ENCODE measurements around the gene MAGI1.
"Not testable (repeated sequence)": the region's sequence is repeated elsewhere in the genome, so short reads cannot be mapped to it uniquely, and the experiment has no call there.

MAGI1 gene

DNA sequence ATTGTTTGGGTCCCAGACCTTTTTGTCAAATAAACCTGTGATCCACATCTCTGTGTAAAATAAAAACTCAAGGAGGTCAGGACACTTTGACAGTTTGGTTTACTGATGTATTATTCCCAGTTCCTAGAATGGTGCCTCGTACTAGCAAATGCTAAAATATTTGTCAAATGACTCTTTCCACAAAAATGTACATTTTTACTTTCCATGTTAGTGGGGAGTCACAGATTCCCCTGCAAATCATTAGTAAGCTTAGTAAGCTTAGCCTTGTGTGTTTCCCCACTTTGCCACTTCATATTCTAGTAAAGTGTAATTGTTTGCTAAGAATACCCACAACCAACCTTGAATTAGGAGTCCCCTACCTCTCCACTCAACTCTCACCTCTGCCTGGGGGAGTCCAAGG lies 2.4 kb upstream of the MAGI1 start:
- DNase-seq (ENCODE audit: low spot score) = no peak

DNA sequence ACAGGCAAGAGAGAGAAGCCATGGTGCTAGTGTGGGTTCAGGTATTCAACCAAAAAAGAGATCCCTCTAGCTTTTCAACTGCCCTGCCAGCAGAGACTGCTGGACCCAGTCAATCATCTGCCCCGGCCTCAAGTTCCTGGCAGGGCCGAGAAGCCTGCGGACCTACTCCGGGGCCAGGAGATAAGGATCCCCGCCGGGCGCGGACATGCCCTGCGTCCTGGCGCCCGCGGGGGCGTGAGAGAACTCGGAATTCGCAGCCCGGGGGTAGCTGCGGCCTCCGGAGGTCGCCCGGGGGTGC lies 821 bp upstream of the MAGI1 start:
- DNase-seq (ENCODE audit: low spot score) = peak; percentile 27

DNA sequence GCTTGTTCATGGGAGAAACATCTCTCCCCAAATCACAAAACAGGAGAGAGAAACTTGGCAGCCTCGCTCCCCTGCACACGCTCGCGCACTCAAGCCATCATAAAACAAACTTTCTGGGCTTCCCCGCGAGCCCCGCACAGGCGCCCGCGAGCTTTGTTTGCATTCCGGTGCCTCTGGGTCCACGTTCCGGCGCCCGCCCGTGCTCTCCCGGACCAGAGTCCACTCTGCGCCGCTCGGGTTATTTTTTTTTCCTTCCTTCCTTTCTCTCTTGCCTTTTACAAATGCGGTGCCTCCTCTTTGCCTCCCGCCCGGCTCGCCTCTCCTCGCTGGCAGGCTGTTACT lies 363 bp downstream of the MAGI1 start:
- DNase-seq (ENCODE audit: low spot score) = no peak

DNA sequence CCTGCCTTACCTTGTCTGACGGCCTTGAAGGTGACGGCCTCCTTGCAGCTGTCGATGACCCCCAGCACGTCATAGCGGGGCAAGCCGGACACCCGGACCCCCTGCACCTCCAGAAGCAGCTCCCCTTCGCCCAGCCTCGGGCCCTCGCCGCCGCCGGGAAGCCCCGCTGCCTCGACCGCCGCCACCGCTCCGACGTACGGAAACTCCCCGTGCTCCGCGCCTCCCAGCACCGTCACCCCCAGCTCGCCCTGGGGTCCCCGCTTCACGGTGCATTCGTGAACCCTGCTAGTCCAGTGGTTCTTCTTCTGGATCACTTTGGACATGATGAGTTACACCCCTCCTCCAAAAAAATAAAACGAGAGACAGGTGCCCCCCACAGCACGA lies 740 bp downstream of the MAGI1 start:
- no peak for DNase-seq (ENCODE audit: low spot score)

DNA sequence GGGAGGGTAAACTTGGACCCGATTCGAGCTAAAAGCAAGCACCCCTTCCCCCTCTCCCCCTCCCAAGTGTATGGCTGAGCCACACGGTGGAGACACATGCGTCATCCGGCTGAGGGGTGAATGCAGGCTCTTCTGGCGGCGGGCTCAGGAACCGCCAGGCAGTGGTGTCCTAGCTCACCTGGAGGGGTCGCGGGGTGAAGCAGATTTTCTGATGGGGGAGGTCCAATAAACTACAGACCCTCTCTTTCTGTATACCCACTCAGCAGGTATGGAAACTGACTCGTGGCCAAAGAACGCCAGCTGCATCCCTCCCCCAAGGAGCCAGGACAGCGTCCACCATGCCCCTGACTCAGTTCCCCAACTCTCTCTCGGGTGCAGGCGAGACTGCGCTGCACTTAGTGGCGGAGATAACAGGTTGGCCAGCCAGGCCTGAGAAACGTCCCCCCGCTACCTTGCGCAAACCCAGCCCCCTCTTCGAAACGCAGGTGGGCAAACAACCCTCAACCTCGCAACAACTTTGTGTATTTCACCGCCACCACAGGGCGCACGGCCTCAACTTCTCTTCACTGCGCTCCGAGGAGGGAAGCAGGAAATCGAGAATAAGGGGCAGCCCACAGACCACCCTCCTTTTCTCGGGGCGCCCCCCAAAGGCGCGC lies 1.3 kb downstream of the MAGI1 start:
- peak; percentile 43 for DNase-seq (ENCODE audit: low spot score)

DNA sequence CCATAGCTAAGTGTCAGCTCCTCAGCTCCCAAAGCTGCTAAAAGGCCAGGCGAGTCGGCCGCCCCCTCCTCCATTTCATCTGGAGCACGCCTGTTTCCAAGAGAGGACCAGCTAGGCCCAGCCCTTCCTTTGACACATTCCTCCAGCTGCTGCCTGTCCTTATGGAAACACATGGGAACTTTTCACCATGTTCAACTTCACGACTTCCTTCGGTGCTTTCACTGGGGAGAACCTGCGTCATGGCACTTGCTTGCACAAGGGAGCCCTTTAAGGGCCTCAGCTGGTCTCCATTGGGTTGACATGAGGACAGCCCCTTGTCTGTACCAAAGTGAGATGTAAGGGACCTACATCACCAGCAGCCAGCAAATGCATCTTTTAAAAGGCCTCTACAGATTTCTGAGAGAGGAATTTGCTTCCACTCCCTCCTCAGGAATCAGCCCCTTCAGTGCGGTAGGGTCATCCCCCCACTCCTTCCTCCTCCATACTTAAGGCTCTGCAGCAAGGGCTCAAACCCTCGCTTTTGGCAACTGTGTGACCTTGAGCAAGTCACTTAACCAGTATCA lies 2.1 kb downstream of the MAGI1 start:
- DNase-seq (ENCODE audit: low spot score) = no peak

DNA sequence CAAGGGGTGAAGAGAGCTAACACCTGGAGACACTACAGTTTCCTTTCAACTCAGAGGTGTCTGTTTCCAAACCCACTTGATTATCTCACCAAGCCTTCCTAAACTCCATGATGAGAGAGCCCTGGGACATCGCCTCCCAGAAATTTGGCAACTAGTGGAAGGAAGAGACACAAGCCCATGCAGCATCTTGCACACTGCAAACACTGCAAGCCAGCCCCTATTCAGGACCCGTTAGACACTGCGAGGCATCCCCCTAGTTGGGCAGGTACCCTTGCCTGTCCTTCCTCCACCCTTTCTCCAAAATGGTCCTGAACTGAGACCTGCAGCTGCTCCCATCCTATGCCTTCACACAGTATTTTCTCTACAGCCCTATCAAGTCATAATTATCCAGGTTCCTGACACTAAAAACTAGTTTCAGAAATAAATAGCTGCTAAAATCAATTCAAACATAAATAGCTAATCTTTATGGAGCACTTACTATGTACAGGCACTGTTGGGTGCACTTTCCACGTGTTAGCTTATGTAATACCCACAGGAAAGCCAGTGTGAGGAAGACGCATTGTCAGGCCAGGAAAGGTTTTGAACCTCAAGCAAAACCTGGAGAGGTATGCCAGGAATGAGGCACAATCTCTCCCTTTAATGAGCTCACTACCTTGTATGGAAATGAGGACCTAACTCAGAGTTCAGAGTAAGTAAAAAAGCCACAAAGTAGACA lies 2.8 kb downstream of the MAGI1 start:
- DNase-seq (ENCODE audit: low spot score) = no peak

DNA sequence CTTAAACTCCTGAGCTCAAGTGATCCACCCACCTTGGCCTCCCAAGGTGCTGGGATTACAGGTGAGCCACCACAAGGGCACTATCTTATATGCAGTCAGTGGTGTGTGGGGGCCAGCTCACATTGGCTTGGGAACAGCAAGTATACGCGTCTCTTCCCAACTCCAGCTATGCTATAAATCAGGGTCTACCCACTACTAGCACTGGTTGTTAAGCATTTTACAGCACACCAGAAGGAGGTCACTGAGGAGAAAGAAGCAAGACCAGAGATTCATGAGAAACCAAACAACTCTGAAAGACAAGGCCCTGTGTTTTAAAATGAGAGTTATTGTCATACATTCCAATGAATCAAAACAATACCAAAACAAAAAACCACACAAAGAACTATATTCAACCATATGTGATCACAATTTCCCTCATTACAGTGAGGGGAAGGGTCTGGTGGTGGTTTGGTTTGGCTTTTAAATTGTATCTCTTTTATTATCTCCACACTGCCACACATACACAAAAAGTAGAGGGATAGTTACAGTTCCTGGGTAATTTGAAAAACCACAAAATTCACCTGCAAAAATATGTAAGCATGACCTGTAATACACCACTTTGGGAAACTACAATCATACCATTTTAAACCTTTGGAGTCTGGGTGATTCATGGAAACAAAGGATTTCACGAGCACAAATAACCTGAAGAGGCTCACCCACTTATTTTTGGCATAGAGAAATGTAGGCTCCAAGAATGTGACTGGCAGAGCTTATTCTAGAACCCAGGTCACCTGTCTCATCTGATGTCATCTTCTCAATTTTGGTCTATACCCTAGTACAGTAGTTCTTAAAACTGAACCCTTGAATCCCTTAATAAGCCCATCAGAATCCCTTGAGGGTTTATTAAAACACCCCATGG lies 5.2 kb downstream of the MAGI1 start:
- no peak for DNase-seq (ENCODE audit: low spot score)

DNA sequence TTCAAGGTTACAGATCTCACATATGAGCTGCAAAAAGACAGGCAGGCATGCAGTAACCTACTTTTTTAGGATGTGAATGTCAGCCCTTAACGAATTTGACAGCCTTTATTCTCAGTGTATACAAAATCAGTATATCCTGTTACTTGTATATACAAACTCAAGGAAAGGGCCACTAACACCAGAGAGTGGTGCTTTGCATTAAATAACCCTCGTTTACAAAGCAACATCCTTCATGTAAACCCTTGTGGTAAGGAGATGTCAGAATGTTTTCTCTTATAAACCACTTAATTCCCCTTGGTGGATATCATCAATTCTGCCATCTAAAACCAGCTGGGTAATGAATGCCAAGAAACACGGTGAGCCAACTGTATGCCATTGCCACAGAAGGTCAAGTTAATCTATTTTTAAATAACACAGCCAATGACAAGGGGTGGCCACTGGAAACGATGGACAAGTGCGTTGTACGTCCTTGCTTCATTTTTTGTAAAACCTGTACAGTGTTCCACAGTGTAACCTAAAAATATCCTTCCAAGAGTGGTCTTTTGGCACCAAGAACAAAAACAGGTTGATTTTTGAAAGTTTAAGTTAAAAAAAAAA lies 7.5 kb downstream of the MAGI1 start:
- no peak for DNase-seq (ENCODE audit: low spot score)

DNA sequence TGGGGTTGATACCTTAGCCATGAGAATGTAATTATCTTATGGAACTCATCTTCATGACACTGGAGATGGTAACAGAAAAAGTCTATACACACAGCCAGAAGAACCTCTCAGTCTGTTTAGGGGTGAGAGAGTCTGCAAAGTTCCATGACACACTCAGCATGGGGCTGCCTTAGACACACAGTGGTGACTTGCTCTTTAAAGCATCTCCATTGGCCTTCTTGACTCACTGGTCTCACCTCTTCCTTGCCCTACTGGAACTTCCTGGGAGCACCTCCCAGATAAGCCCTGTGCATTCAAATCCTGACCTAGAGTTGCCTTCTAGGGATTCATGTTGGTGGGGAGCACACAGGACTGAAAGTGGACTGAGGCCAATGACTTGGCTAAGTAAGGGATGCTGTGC lies 9.3 kb downstream of the MAGI1 start:
- no peak for DNase-seq (ENCODE audit: low spot score)

DNA sequence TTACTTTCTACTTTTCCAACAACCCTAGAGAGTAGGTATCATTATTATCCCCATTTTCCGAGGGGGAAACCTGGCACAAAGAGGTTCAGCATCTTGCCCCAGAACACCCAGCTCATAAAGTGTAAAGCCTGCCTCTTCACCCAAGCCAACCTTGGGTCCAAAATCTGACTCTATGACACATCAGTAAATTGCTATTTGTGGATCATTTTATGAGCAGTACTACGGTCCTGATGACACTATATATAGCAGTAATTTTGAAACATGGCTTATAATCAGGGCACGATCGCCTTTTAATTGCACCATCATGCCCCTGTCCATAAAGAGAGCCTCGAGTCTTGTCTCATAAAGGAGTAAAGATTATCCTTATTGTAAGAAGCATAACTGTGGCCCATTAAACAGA lies 9.7 kb downstream of the MAGI1 start:
- DNase-seq (ENCODE audit: low spot score) = no peak

DNA sequence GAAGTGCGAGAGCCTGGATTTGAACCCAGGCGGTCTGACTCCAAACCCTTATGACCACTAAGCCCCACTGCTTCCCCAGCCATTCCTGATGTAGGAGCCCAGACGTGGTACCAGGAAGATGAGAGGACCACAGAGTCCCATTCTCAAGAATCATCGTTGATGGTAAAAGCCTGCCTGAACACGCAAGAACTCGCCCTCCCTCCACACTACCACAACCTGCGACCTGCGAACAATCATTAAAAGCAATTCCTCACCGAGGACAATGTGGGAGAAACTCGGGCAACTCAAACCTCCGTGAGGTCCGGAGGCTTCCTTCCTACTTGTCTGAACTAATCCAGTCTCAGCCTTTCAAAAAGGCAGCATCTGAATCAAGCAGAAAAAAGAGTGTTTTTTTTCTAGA lies 10.3 kb downstream of the MAGI1 start:
- DNase-seq (ENCODE audit: low spot score) = no peak

DNA sequence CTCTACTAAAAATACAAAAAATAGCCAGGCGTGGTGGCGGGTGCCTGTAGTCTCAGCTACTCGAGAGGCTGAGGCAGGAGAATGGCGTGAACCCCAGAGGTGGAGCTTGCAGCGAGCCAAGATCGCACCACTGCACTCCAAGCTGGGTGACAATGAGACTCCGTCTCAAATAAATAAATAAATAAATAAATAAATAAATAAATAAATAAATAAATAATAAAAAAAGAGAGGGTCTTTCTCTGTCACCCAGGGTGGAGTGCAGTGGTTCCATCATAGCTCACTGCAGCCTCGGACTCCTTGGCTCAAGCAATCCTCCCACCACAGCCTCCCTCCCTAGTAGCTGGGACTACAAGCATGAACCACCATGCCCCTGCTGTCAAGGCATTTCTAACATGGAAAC lies 11.6 kb downstream of the MAGI1 start:
- DNase-seq (ENCODE audit: low spot score) = not testable (repeated sequence)

DNA sequence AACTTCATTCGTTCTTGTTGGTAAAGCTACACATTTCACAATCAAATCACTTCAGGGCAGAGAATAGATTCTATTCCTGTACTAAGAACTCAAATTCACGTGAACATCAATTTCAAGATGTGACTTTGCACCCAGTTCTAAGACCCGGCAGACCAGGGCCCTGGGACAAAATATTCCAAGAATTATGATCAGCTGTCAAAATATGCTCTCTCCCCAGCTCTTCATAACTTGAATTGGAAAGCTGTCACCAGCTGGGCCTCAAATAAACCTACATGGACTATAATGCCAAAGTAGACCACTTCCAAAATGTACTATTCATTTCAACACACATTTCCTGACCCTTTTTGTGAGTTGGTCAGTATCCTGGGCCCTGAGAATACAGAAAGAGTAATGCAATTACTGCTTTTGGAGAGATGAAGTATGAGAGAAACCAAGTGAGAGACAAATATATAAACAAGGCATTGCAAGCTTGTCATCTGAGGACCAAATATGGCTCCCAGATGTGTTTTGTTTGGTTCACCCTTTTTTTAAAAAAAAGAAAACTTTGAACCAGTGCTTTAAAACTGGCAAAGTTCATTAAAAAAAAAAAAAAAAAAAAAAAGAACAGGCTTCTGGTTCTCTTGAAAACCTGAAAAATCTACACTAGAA lies 14.9 kb downstream of the MAGI1 start:
- DNase-seq (ENCODE audit: low spot score) = no peak

DNA sequence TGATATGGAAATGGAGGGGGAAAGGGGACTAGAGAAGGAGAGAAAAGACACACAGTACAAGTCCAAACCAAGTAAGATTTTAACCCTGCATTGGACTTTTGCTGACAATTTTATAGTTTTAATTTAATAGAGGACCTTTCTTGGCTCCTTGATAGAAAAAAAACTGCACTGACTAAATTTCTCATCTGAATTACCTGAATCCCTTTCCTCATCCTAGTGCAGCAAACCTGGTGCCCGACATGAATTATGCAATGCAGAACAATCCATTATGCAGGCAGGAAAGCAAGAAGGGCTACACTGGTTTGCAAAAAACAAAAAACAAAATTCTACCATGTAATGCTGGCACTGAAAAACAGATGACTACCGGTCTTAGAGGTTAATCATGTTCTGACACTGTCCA lies 15.5 kb downstream of the MAGI1 start:
- DNase-seq (ENCODE audit: low spot score) = no peak

DNA sequence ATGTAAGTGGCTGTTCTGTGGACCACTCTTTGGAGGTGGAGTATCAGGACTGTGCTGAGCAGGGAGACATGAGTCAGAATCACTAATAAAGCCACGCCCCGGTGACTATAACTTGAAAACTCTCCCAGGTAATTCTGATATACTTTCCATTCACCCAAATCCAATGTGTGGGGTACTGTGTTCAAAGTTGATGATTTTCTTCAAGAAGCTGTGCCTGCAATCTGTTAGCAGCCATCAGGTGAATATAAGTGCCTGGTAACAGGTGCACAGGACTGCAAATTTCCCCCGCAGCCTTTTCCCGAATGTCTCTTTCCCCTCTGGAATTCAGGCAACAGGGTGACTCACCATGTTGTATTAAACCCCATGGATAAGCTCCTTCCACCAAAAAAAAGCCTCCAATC lies 17.0 kb downstream of the MAGI1 start:
- DNase-seq (ENCODE audit: low spot score) = no peak

DNA sequence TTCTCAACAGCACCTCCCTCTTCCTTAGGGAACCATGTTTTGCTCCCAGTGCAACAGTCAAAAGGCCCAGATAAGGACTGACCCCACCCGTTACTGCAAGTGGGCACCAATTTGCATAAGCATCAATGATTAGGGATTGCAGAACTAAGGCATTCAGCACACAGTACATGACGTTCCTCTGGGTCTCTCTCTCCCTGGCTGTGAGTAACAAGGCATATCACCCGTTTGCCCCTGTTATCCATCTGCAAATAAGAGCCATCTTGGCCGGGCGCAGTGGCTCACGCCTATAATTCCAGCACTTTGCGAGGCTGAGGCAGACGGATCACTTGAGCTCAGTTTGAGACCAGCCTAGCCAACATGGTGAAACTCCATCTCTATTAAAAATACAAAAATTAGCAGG lies 18.8 kb downstream of the MAGI1 start:
- no peak for DNase-seq (ENCODE audit: low spot score)

DNA sequence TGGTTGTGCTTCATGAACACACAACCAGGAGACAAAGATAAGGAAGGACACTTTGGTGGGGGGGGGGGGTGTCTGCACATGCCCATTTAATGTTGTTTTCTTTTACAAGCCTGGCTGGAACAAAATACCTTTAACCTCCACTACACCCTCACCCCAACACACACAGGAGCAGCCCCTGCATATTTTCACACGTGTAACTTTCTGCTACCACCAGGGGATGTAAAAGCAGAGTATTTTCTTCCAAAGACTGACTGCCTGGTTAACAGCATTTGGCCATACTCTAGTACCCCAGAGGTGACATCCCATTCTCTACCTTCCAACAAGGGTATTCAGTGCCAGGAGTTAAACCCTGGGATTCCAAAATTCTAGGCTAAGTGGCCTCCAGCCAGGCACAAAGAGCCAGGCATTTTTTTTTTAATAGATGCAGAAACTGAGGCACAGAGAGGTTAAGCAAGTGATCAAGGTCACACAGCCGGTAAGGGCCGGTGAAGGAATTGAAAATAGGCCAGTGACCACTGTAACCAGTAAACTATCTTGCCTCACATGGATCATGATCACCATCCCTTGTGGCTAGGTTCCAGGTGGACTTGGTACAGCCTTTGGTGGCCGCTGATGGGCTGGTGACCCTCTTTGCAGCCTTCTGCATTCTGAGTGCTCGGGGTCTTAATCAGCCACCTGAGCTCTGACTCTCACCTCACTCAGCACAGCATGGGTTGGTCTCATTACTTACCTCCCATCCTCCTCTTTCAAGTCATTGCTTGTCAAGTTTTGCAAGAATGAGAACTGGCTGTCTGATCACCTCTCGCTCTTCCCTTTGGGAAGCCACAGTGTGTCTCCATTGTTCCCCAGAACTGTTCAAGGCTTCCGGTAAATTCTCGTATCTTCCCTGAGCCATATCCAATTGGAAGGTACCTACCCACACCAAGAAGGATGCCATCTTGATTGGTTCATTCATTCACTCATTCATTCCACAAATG lies 20.4 kb downstream of the MAGI1 start:
- DNase-seq (ENCODE audit: low spot score) = no peak

DNA sequence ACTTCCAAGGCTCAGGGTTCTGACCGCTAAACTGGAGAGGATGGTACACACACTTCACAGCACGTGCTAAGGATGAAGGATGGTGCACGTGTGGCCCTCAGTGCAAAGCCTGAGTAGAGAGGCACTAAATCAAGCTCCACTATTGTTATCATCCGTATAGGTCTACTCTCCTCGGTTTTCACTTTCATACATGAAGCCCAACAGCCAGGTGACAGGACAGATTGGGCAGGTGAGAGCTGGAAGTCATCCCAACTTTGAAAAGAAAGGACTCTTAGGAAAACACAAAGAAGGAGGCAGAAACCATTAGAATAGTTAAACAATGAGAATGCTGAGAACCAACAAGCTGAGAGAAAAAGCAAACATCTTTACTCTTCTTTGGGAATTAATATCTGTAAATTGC lies 21.1 kb downstream of the MAGI1 start:
- no peak for DNase-seq (ENCODE audit: low spot score)

DNA sequence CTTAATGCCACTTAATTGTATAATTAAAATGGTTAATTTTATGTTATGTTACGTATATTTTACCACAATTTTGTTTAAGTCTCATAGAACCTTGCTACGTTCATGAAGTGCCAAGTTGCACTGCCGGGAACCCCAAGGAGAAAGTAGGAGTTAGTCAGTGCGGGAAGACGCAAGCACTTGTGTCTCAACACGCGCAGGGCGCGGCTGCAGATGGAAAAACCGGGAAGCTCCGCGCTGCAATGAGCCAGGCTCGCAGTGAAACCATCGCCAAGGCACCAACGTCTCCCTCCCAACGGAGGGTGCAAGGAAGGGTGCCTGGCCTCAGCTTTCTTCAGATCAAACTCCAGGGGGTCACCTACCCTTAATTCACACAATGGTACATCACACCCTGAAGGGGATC lies 21.6 kb downstream of the MAGI1 start:
- no peak for DNase-seq (ENCODE audit: low spot score)

DNA sequence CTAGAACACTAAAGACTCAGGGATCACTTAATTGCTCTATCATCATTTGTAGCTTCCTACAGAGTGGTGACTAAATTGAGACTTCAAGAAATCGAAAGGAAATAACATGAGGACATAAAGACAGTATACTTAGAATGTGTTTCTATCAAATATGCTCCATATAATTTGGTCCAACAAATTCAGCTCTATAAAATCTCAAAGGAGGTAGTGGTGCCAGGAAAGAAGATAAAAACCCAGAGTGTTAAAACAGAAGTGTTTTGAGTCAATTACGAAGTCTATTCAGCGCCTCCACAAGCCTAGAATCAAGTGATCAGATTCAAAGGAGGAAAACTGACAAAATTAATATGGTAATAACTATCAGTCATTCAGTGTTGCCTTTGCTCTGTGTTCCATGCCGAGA lies 22.9 kb downstream of the MAGI1 start:
- no peak for DNase-seq (ENCODE audit: low spot score)
